Natural killer cell treated with Interleukin-12 subunit alpha and Interleukin-12 subunit beta and Interleukin-15 and Interleukin-18, amount 100 ng/mL, for 72 hours (primary cell): Measurements from ENCODE around the gene XPNPEP2. TPM values are rescaled to one million over a fixed set of nuclear protein-coding genes. Genes with fewer than 3 reads are reported as not detected.
"Not testable (repeated sequence)": the region's sequence is repeated elsewhere in the genome, so short reads cannot be mapped to it uniquely, and the experiment has no call there.

Experiments used
- ATAC-seq, 2 donors: fragments of 150-1000 bp; cut with Tn5 transposase in 1 of 2; sonication (Bioruptor Pico), chemical (Tn5 transposase) in 1 of 2; 2 replicates each; pipeline ENCODE4 v1.10.0; 2021
- DNase-seq: peaks from one replicate; pipeline ENCODE4 v3.0.0; 2022; ENCODE audit warnings: low spot score
- H3K27ac Mint-ChIP-seq, 2 donors: 1 replicate in 1 of 2; 2 replicates in 1 of 2; pipeline ENCODE4 v1.8.0; 2022; ENCODE audit warnings: mixed read lengths in 2 of 2, mild to moderate bottlenecking in 1 of 2, moderate library complexity in 1 of 2
- H3K27me3 Mint-ChIP-seq, 2 donors: 1 replicate in 1 of 2; 2 replicates in 1 of 2; pipeline ENCODE4 v1.8.0; 2022; ENCODE audit warnings: mixed read lengths in 2 of 2
- H3K36me3 Mint-ChIP-seq: one replicate; pipeline ENCODE4 v1.8.0; 2022; ENCODE audit warnings: mixed read lengths
- H3K4me1 Mint-ChIP-seq, 2 donors: 1 replicate in 1 of 2; 2 replicates in 1 of 2; pipeline ENCODE4 v1.8.0; 2022; ENCODE audit warnings: low read depth in 2 of 2, mixed read lengths in 2 of 2, mild to moderate bottlenecking in 1 of 2
- H3K4me3 Mint-ChIP-seq: one replicate; pipeline ENCODE4 v1.8.0; 2022; ENCODE audit warnings: mixed read lengths
- H3K9me3 Mint-ChIP-seq: 2 replicates; pipeline ENCODE4 v1.8.0; 2022; ENCODE audit warnings: mixed read lengths
- total RNA-seq, 2 donors: library from RNA; stranded (reverse); gene quantifications; one replicate each; pipeline ENCODE4 v1.2.3, GENCODE V29; 2022

XPNPEP2 gene
- total RNA-seq, 2 donors from 2014 or later = 0.14 to 0.55 TPM

DNA sequence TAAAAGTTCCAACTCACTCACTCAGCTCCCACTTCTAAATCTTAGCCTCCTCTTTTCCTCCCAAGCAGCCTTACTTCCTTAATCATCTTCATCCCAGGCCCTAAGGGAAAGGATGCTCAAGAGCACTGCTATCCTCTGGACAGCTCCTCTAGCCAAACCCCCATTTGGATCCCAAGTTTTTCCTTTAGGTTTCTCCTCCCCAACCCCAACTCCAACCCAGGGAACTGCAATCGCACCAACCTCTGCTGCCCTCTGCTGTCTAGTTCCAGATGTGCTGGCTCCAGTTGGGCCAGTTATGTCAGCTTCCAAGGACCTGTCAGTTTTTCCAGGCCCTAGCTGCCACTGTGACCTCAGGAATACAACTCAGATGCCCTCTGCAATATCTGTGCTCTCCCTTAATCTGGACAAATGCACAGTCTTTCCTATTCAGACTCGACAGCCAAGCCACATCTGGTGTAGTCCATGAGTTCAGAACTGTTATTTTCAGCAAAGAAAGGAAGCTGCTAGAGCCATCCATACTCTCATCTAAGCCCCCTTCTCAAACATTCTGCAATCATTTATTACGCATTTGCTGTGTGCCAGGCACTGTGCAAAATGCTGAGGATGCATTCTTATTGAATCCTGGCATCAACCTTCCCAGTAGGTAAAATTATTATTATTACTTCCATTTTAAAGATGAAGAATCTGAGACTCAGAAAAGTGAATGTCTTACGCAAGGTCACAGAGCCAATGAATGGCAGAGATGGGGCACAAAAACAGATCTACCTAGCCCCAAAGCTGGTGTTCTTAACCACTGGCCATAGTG is 12.3 kb upstream of the XPNPEP2 start:
- Mint-ChIP-seq H3K4me1 (peaks cover 33 to 43% of the 10 kb centered on the region in 2 donors), H3K9me3 (no peaks in the 10 kb centered on the region), H3K27me3 (peaks cover 0 to 17% of the 10 kb centered on the region in 2 donors), H3K4me3 (no peak overlapping the region), H3K27ac (no peak overlapping the region), H3K36me3 (no peaks in the 10 kb centered on the region)
- ATAC-seq = peak in 1 of 2 donors; percentile 57
- DNase-seq = no peak

DNA sequence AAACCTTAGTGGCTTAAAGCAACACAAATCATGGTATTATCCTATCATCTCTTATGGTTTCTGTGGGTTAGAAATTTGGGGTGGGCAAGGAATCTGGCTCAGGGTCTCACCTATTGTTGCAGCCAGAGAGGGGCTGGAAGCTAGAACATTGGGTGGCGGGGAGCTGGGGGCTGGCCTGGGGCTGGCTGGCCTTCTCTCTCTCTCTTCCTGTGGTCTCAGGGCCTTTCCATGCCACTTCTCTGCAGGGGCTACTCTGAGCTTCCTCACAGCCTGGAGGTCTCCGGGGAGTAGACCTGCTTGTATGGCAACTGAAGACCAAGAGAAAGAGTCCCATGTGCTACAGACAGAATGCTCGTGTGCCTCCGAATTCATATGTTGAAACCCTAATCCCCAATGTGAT is 10.7 kb upstream of the XPNPEP2 start:
- Mint-ChIP-seq H3K27ac (no peak overlapping the region), H3K4me1 (peaks cover 21 to 33% of the 10 kb centered on the region in 2 donors), H3K9me3 (no peaks in the 10 kb centered on the region), H3K36me3 (no peaks in the 10 kb centered on the region), H3K4me3 (no peak overlapping the region), H3K27me3 (peaks cover 0 to 17% of the 10 kb centered on the region in 2 donors)
- DNase-seq = no peak
- ATAC-seq = no peak

DNA sequence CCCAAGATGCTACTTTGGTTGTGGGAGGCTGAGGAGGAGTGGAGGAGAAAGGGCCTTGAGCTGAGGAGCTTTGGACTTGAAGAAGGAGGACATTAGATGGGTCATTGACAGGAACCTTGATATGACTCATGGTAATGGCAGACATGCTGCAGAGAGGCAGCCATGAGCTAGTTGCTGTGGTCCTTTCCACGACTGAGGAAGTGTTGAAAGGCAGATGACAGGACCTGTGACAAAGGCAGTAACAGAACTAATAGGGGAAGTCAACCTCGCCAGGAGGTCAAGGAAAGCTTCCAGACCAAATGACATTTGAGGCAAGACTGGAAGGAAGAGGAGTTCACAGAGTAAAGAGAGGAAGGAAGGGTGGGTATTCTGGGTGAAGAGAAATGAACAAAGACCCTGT is 7.6 kb upstream of the XPNPEP2 start:
- no peaks in the 10 kb centered on the region for H3K36me3 Mint-ChIP-seq
- peaks cover 0 to 12% of the 10 kb centered on the region in 2 donors for H3K27me3 Mint-ChIP-seq
- H3K4me3 Mint-ChIP-seq = no peak overlapping the region
- peak overlapping the region; percentile 9 to 24 for H3K27ac Mint-ChIP-seq
- ATAC-seq (peak in 1 of 2 donors; percentile 38), DNase-seq (no peak)
- H3K9me3 Mint-ChIP-seq = no peaks in the 10 kb centered on the region
- peaks cover 20 to 29% of the 10 kb centered on the region in 2 donors for H3K4me1 Mint-ChIP-seq

DNA sequence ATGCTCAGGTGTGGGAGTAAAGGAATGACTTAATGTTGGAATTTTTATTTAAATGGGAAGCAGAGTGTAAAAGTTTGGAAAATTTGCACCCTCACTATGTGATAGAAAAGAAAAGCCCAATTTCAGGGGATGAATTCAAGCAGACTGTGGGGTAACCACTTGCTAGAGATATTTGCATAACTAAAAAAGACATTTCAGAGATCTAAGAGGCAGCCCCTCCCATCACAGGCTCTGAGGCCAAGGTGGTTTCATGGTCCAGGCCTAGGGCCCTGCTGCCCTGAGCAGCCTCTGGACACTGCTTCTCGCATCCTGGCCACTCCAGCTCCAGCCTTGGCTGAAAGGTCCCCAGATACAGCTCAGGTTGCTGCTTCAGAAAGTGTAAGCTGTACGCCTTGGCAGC is 5.9 kb upstream of the XPNPEP2 start:
- Mint-ChIP-seq H3K27me3 (peaks cover 0 to 10% of the 10 kb centered on the region in 2 donors), H3K9me3 (no peaks in the 10 kb centered on the region), H3K36me3 (no peaks in the 10 kb centered on the region), H3K4me3 (no peak overlapping the region), H3K27ac (no peak overlapping the region), H3K4me1 (peaks cover 20 to 25% of the 10 kb centered on the region in 2 donors)
- DNase-seq (no peak), ATAC-seq (no peak)

DNA sequence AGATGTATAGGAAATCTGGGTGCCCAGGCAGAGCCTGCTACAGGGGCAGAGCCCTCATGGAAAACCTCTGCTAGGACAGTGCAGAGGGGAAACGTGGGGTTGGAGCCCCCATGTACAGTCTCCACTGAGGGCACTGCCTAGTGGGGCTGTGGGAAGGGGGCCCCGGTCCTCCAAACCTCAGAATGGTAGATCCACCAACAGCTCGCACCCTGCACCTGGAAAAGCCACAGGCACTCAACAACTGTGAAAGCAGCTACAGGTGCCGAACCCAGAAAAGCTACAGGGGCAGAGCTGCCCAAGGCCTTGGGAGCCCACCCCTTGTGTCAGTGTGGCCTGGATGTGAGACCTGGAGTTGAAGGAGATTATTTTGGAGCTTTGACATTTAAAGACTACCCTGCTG is 5.4 kb upstream of the XPNPEP2 start:
- Mint-ChIP-seq H3K27me3 (peaks cover 0 to 13% of the 10 kb centered on the region in 2 donors), H3K4me3 (no peak overlapping the region), H3K36me3 (no peaks in the 10 kb centered on the region), H3K4me1 (peaks cover 24 to 25% of the 10 kb centered on the region in 2 donors), H3K9me3 (no peaks in the 10 kb centered on the region), H3K27ac (no peak overlapping the region)
- DNase-seq (no peak), ATAC-seq (no peak)

DNA sequence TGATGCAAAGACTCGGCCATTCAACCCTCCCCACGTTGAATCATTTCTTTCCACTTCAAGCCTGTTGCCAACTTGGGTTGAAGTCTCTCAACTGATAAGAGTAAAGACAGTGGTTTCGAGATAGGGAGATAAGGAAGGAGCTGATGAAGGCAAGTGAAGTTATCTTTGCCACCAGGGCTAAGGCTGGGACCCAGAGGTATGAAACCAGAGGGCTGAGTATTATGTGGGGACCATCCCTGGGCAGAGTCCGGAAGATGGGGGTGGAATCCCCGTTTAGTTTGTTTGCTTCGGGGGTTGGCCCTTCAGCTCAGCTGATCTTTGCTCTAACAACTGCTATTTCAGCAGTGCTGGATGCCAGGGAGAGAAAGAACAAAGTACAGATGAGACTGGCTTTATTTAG is 2.3 kb upstream of the XPNPEP2 start:
- ATAC-seq (no peak), DNase-seq (no peak)
- H3K27me3 Mint-ChIP-seq = peaks cover 0 to 6% of the 10 kb centered on the region in 2 donors
- H3K4me1 Mint-ChIP-seq = peaks cover 14 to 15% of the 10 kb centered on the region in 2 donors
- H3K4me3 Mint-ChIP-seq = no peak overlapping the region
- H3K9me3 Mint-ChIP-seq = no peaks in the 10 kb centered on the region
- no peak overlapping the region for H3K27ac Mint-ChIP-seq
- H3K36me3 Mint-ChIP-seq = no peaks in the 10 kb centered on the region

DNA sequence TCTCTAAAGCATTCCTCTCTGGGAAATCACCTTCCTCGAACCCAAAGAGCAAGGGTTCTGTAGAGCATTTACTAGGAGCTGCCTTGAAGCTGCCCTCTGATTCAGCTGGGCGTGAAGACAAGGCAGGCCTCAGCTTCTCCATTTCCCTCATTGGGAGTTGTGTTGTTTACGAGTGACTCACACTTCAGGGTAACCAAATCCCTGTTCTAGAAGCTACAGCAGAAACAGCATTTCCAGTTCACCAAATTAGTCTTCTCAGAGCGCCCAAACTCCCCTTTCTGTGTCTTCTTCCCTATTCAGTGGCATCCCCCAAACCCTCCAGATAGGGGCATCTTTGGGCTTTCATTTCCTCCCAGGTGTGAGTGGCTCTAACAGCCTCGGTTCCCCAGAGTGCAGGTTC is 863 bp upstream of the XPNPEP2 start:
- no peak for ATAC-seq
- Mint-ChIP-seq H3K27ac (peak overlapping the region in 1 of 2 donors; percentile 13), H3K4me3 (no peak overlapping the region), H3K36me3 (no peaks in the 10 kb centered on the region), H3K4me1 (peaks cover 18 to 21% of the 10 kb centered on the region in 2 donors), H3K27me3 (peaks cover 0 to 6% of the 10 kb centered on the region in 2 donors), H3K9me3 (no peaks in the 10 kb centered on the region)
- DNase-seq = no peak

DNA sequence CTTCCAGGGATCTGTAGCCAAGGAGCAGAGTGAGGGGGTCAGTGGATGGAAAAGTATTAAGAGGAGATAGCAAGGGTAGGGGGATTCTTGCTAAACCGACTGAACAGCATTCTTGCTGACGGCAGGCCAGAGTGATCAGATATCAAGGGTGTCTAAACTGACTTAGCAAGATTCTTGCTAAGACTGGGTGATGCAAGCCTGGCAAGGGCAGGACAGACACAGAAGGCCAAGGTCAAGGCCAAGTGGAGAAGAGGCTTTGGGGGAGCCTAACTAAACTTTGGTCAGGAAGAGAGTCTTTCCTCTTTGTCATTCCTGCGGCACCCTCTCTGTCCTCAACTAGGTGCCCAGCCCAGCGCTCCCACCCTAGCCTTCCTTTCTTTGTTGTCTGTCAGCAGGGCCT is 799 bp downstream of the XPNPEP2 start:
- no peaks in the 10 kb centered on the region for H3K9me3 Mint-ChIP-seq
- H3K27me3 Mint-ChIP-seq = peaks cover 0 to 6% of the 10 kb centered on the region in 2 donors
- DNase-seq (no peak), ATAC-seq (no peak)
- no peak overlapping the region for H3K4me3 Mint-ChIP-seq
- no peak overlapping the region for H3K27ac Mint-ChIP-seq
- H3K4me1 Mint-ChIP-seq = peaks cover 28 to 32% of the 10 kb centered on the region in 2 donors
- no peaks in the 10 kb centered on the region for H3K36me3 Mint-ChIP-seq

DNA sequence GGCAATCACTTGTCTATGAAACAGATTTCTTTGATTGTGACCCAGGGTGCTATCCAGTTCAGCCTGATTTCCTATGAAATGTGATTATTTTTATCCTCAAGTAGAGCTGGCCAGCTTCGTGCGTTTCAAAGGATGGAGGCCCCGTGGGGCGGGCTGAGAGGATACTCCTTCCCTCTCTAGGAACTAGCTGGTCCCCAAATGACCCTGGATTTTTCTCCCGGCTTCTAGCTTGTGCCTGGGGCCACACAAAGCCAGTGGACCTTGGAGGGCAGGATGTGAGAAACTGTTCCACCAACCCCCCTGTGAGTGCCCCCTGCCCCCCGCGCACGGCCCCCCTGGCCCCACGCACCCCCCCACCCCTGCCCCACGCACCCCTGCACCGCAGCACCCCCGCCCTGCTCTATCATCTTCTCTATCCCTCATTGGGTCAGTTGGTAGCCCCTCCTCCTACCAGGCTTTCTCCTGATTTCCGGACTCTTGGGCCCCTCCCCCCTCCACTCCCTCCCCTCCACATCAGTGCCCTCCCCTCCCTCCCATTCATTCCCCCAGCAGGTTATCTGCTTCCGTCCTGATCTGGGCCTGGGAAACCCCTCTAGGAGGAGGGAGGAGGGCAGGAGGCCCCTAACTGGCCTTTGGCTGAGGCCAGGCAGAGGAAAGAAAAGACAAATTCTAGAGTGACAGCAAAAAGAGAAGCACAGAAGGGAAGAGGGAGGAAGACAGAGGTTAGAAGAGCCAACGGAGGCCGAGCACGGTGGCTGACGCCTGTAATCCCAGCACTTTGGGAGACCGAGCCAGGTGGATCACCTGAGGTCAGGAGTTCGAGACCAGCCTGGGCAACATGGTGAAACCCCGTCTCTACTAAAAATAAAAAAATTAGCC is 3.3 kb downstream of the XPNPEP2 start:
- peaks cover 35 to 36% of the 10 kb centered on the region in 2 donors for H3K4me1 Mint-ChIP-seq
- DNase-seq = no peak

DNA sequence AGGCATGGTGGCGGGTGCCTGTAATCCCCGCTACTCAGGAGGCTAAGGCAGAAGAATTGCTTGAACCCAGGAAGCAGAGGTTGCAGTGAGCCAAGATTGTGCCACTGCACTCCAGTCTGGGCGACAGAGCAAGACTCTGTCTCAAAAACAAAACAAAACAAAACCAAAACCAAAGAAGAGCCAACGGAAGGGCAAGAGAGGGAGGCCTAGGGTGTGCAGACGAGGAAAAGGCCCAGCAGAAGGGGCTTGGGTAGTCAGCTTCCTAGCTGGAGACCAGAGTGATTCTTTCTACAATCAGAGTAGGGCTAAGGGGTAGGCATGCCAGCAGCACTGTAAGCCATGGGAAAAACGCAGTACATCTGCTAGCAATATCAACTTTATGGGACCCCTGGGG is 4.0 kb downstream of the XPNPEP2 start:
- not testable (repeated sequence) for H3K27me3 Mint-ChIP-seq, H3K9me3 Mint-ChIP-seq, DNase-seq, H3K36me3 Mint-ChIP-seq
- Mint-ChIP-seq H3K27ac (peak overlapping the region; percentile 4 to 81), H3K4me3 (peak overlapping the region; percentile 75), H3K4me1 (peaks cover 35 to 36% of the 10 kb centered on the region in 2 donors)
- ATAC-seq = peak in 1 of 2 donors; percentile 47

More for the DNA sequence above, 3.3 kb downstream of the XPNPEP2 start:
- no peak for ATAC-seq
- Mint-ChIP-seq H3K36me3 (no peaks in the 10 kb centered on the region), H3K27ac (peak overlapping the region; percentile 4 to 81), H3K27me3 (peaks cover 0 to 3% of the 10 kb centered on the region in 2 donors), H3K9me3 (no peaks in the 10 kb centered on the region), H3K4me3 (peak overlapping the region; percentile 75)

DNA sequence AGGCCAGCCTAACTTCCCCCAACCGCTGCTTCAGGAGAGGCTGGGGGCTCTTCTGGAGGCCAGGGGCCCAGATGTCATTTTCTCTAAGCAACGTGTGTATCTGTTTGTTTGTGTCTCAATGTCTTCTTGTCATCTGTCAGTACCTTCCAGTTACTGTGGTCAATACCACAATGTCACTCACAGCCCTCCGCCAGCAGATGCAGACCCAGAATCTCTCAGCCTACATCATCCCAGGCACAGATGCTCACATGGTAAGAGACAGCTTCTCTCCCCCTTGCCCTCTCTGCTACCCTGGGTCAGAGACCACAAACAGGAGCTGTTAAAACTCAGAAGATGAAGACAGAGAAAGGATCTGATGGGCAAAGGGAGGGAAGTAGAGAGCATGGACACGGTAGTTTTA is 5.0 kb downstream of the XPNPEP2 start:
- DNase-seq = no peak
- H3K9me3 Mint-ChIP-seq = no peaks in the 10 kb centered on the region
- peak; percentile 62 to 89 for ATAC-seq
- no peaks in the 10 kb centered on the region for H3K36me3 Mint-ChIP-seq
- H3K4me3 Mint-ChIP-seq = peak overlapping the region; percentile 73
- H3K27me3 Mint-ChIP-seq = no peaks in the 10 kb centered on the region
- peak overlapping the region; percentile 69 to 78 for H3K27ac Mint-ChIP-seq
- peaks cover 30 to 36% of the 10 kb centered on the region in 2 donors for H3K4me1 Mint-ChIP-seq

DNA sequence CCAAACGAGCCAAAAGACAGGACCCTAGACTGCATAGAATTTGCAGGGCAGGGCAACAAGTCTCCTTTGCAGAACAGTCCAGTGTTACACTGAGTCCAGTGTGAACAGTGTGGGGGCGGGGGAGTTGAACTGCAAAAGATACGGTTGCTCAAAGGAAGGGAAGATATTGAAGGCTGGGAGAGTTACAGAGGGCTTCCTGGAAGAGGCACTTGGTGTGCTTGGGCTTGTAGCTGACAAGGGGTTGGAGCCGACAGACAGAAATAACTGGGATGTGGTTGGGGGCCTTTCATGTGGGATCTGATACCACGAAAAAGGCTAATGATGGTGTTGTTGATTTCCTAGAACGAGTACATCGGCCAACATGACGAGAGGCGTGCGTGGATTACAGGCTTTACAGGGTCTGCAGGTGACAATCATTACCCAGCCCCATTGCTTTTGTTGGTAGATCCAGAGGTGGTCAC is 6.1 kb downstream of the XPNPEP2 start:
- DNase-seq (no peak), ATAC-seq (peak; percentile 46 to 52)
- Mint-ChIP-seq H3K36me3 (no peaks in the 10 kb centered on the region), H3K4me3 (peak overlapping the region; percentile 73), H3K27me3 (no peaks in the 10 kb centered on the region), H3K9me3 (no peaks in the 10 kb centered on the region), H3K4me1 (peaks cover 30 to 36% of the 10 kb centered on the region in 2 donors), H3K27ac (peak overlapping the region; percentile 56 to 78)

DNA sequence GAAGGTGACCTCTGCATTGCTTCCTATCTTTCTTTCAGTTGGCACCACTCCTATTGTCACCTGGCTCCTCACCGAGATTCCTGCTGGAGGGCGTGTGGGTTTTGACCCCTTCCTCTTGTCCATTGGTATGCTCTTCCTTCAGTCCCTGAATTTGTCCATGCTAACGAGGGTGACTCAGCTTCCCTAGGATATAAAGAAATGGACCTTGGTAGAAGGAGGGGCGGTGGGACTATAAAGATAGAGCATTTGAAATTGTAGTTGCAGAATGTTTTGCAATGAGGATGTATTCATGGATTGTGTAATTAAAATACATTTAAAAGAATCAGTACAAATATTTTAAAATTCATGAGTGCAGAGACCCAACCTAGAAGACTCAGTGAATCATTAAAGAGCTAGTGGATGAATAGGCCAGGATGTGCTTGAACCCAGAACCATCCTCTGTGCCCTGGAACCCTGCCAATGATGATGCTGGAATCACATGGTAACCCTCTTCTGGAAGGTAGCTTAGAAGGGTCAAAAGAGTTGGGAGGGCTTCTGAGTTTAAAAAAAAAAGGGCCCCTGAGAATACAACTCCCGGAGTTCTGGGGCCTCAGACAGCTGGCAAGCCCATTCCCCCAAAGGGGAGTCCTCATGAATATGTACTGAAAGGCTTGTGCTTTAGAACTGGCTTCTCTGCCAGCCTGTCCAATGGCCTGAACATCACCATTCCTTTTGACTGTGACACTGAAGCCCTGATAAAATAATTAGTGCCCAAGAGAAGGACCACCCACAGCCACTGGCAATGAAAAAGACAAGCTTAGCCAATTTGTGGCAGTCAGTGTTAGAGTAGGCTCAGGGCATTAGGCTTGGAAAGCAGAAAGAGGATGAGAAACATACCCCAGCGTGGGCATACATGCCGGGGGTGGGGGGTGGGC is 8.0 kb downstream of the XPNPEP2 start:
- H3K9me3 Mint-ChIP-seq = no peaks in the 10 kb centered on the region
- H3K4me1 Mint-ChIP-seq = peaks cover 37 to 44% of the 10 kb centered on the region in 2 donors
- DNase-seq (no peak), ATAC-seq (no peak)
- H3K36me3 Mint-ChIP-seq = no peaks in the 10 kb centered on the region
- no peak overlapping the region for H3K27ac Mint-ChIP-seq
- no peak overlapping the region for H3K4me3 Mint-ChIP-seq
- H3K27me3 Mint-ChIP-seq = no peaks in the 10 kb centered on the region
